ENCODE measurements around the gene EVA1C. TPM values are rescaled to one million over a fixed set of nuclear protein-coding genes. Genes with fewer than 3 reads are reported as not detected.

EVA1C gene
- total and polyA plus RNA-seq, 2 donors (not counting 3 experiments of a cell fraction or from before 2014, with no cell fraction given) = 22.8 to 38.6 TPM

DNA sequence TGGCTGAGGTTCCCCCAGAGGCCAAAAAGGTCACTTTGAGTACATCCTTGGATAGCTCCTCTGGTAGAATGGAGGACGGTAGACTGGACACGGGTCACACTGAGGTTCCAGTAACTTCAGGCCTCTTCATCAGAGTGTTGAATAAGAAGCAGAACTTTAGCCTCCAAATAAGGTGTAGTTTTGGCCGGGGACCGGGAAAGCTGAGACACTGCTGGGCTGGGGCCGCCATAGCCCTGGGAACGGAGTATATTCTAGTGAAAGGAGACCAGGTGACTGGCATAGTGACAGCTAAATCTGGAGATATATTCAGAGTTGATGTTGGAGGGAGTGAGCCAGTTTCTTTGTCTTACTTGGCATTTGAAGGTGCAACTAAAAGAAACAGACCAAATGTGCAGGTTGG lies 84.1 kb downstream of the EVA1C start:
- Histone ChIP-seq H3K27ac (ENCODE audit: insufficient read depth, low read depth, low read length) (peak overlapping the region; percentile 95), H2AFZ (ENCODE audit: low read depth, low read length) (no peak overlapping the region), H3K36me3 (ENCODE audit: control insufficient read depth in 2 of 2, extremely low read depth in 1 of 2, insufficient read depth in 2 of 2, low read length in 2 of 2) (peaks cover 0 to 3% of the 10 kb centered on the region in 2 experiments), H3K27me3 (ENCODE audit: control insufficient read depth in 2 of 2, insufficient read depth in 2 of 2, low read length in 2 of 2) (no peaks in the 10 kb centered on the region), H3K4me3 (replicated peaks in 1 of 3; ENCODE audit: insufficient read depth in 1 of 3, low read depth in 1 of 3, low read length in 3 of 3) (no peak overlapping the region), H3K4me1 (ENCODE audit: control insufficient read depth, extremely low read depth, insufficient read depth, low read length) (peaks cover 78% of the 10 kb centered on the region), H3K79me2 (ENCODE audit: control insufficient read depth, insufficient read depth, low read length) (peaks cover 5% of the 10 kb centered on the region), H3K9me1 (replicated peaks; ENCODE audit: control insufficient read depth, extremely low read depth, insufficient read depth, low read length) (no peaks in the 10 kb centered on the region), H3K9me3 (replicated peaks; ENCODE audit: control insufficient read depth, insufficient read depth, low read length) (no peaks in the 10 kb centered on the region), H3K4me2 (ENCODE audit: insufficient read depth, low read length) (no peak overlapping the region), H4K20me1 (replicated peaks; ENCODE audit: control insufficient read depth, extremely low read depth, insufficient read depth, low read length) (no peaks in the 10 kb centered on the region), H3K9ac (replicated peaks; ENCODE audit: extremely low read depth, insufficient read depth, low read length) (no peak overlapping the region)
- no TSS peak for BruUV-seq (replicated peaks)
- DNase-seq (ENCODE audit: low read depth, low spot score) = no peak
- dilution Hi-C loops (cut with MboI; ENCODE audit: extremely low pct_ligation_motif_present, low sequenced_read_pairs) = no loop called here
- POLR2A ChIA-PET = no interaction called here
- no peak for FAIRE-seq
- intact Hi-C loops (cut with micrococcal nuclease) = loop anchor here (5.0 kb wide), 1 partner anchor 69 kb away; no protein-coding TSS in a partner anchor
- CTCF ChIA-PET = interaction anchor here (1.1 to 1.6 kb wide), 3 partner anchors 18 to 93 kb away, joined by 3 to 4 read pairs (median 4); no protein-coding TSS in a partner anchor
- TF ChIP-seq POLR2AphosphoS5 (IDR thresholded peaks at IDR 0.05; ENCODE audit: insufficient read depth, low read depth, low read length) (no peak), EZH2 (IDR thresholded peaks at IDR 0.05; ENCODE audit: borderline replicate concordance, low read depth, low read length, severe bottlenecking) (no peak), FOS (IDR thresholded peaks at IDR 0.05; ENCODE audit: borderline replicate concordance, insufficient read depth, low read length) (no peak), JUN (IDR thresholded peaks at IDR 0.05; ENCODE audit: borderline replicate concordance, insufficient read depth, insufficient read length, low read depth) (no peak), GATA2 (IDR thresholded peaks at IDR 0.05; ENCODE audit: insufficient read depth, insufficient read length, low read depth, low read length) (no peak), POLR2A (IDR thresholded peaks at IDR 0.05; ENCODE audit: low read depth, low read length) (no peak), MYC (IDR thresholded peaks at IDR 0.05; ENCODE audit: low read depth, low read length) (no peak)
- TF ChIP-seq, protein P1, sequence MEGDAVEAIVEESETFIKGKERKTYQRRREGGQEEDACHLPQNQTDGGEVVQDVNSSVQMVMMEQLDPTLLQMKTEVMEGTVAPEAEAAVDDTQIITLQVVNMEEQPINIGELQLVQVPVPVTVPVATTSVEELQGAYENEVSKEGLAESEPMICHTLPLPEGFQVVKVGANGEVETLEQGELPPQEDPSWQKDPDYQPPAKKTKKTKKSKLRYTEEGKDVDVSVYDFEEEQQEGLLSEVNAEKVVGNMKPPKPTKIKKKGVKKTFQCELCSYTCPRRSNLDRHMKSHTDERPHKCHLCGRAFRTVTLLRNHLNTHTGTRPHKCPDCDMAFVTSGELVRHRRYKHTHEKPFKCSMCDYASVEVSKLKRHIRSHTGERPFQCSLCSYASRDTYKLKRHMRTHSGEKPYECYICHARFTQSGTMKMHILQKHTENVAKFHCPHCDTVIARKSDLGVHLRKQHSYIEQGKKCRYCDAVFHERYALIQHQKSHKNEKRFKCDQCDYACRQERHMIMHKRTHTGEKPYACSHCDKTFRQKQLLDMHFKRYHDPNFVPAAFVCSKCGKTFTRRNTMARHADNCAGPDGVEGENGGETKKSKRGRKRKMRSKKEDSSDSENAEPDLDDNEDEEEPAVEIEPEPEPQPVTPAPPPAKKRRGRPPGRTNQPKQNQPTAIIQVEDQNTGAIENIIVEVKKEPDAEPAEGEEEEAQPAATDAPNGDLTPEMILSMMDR (IDR thresholded peaks at IDR 0.05; ENCODE audit: extremely low read depth in 1 of 2, insufficient read depth in 1 of 2, low read depth in 1 of 2, low read length in 2 of 2) = no peak
- TF ChIP-seq, protein P2, sequence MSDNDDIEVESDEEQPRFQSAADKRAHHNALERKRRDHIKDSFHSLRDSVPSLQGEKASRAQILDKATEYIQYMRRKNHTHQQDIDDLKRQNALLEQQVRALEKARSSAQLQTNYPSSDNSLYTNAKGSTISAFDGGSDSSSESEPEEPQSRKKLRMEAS (IDR thresholded peaks at IDR 0.05; ENCODE audit: insufficient read depth, insufficient read length) = no peak

Measured in endothelial cell of umbilical vein (primary cell).